HEK293T (cell line): ENCODE data around the gene SCLT1.

Experiments
- CTBP1 ChIP-seq: fragments of 450-650 bp; IDR thresholded peaks from 2 replicates; pipeline ENCODE4 v1.6.1; 2016; ENCODE audit warnings: borderline replicate concordance
- FOXA1 ChIP-seq: fragments of 450-650 bp; IDR thresholded peaks from 2 replicates; pipeline ENCODE4 v1.6.1; 2016; ENCODE audit warnings: mild to moderate bottlenecking
- FOXK2 ChIP-seq: fragments of 450-650 bp; IDR thresholded peaks from 2 replicates; pipeline ENCODE4 v1.6.1; 2016; ENCODE audit warnings: mild to moderate bottlenecking
- FOXM1 ChIP-seq: fragments of 450-650 bp; IDR thresholded peaks from 2 replicates; pipeline ENCODE4 v1.6.1; 2017; ENCODE audit warnings: mild to moderate bottlenecking, borderline replicate concordance
- HDGF ChIP-seq: fragments of 450-650 bp; IDR thresholded peaks from 2 replicates; pipeline ENCODE4 v1.6.1; 2017; ENCODE audit warnings: antibody characterized with exemption, borderline replicate concordance
- SP1 ChIP-seq: fragments of 450-650 bp; IDR thresholded peaks from 2 replicates; pipeline ENCODE4 v1.6.1; 2017

- TF ChIP-seq FOXM1 (no peak), FOXK2 (no peak), CTBP1 (no peak), SP1 (no peak), HDGF (no peak), FOXA1 (no peak)
These were observed 248.4 kb downstream of the SCLT1 start for GRCh38 chr4:128844931-128845330.
